SJCRH30 (cell line): Measurements from ENCODE around the gene CRACR2B. TPM values are rescaled to one million over a fixed set of nuclear protein-coding genes. Genes with fewer than 3 reads are reported as not detected.

Experiments used
- DNase-seq, 2 experiments: peaks; one replicate each; pipeline ENCODE4 v3.0.0-alpha.2; 2015 to 2020
- H3K27ac ChIP-seq: fragments of 250-450 bp; sonication (Bioruptor Pico); 2 replicates; pipeline ENCODE4 v1.5.1; 2020; ENCODE audit warnings: mild to moderate bottlenecking, moderate library complexity
- H3K27me3 ChIP-seq: fragments of 250-450 bp; sonication (Bioruptor Pico); 2 replicates; pipeline ENCODE4 v1.5.1; 2020; ENCODE audit warnings: mild to moderate bottlenecking, moderate library complexity
- H3K36me3 ChIP-seq: fragments of 250-450 bp; sonication (Bioruptor Pico); 2 replicates; pipeline ENCODE4 v1.5.1; 2020; ENCODE audit warnings: mild to moderate bottlenecking, moderate library complexity
- H3K4me1 ChIP-seq: fragments of 250-450 bp; sonication (Bioruptor Pico); 2 replicates; pipeline ENCODE4 v1.5.1; 2020; ENCODE audit warnings: mild to moderate bottlenecking, moderate library complexity
- H3K4me3 ChIP-seq: fragments of 250-450 bp; sonication (Bioruptor Pico); 2 replicates; pipeline ENCODE4 v1.5.1; 2020; ENCODE audit warnings: mild to moderate bottlenecking, moderate library complexity
- H3K9me3 ChIP-seq: fragments of 250-450 bp; sonication (Bioruptor Pico); replicated peaks from 2 replicates; pipeline ENCODE4 v1.5.1; 2020; ENCODE audit warnings: mild to moderate bottlenecking, moderate library complexity
- total RNA-seq: library from RNA; depleted of rRNA; stranded (reverse); fragments of >200 nt; shearing (Covaris generic); gene quantifications from 2 replicates; pipeline ENCODE4 v1.2.3, GENCODE V29; 2014

The CRACR2B gene
- total RNA-seq, 1 experiment from 2014 or later: 1.9 TPM

DNA sequence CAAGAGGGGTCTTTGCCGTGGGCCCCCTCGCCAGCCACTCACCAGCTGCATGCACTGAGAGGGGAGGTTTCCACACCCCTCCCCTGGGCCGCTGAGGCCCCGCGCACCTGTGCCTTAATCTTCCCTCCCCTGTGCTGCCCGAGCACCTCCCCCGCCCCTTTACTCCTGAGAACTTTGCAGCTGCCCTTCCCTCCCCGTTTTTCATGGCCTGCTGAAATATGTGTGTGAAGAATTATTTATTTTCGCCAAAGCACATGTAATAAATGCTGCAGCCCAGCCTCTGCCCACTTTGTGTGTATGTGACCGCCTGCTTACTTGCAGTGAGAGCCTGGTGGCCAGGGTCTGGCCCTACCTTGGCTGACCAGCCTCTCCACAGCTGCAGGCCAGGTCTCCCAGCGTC, 2.8 kb upstream of the CRACR2B start:
- Histone ChIP-seq H3K4me1 (peaks cover 32% of the 10 kb centered on the region), H3K9me3 (no peaks in the 10 kb centered on the region), H3K36me3 (no peaks in the 10 kb centered on the region; the same call in 1 of the 2 replicates), H3K4me3 (no peak overlapping the region), H3K27ac (no peak overlapping the region), H3K27me3 (no peaks in the 10 kb centered on the region)
- no peak for DNase-seq

DNA sequence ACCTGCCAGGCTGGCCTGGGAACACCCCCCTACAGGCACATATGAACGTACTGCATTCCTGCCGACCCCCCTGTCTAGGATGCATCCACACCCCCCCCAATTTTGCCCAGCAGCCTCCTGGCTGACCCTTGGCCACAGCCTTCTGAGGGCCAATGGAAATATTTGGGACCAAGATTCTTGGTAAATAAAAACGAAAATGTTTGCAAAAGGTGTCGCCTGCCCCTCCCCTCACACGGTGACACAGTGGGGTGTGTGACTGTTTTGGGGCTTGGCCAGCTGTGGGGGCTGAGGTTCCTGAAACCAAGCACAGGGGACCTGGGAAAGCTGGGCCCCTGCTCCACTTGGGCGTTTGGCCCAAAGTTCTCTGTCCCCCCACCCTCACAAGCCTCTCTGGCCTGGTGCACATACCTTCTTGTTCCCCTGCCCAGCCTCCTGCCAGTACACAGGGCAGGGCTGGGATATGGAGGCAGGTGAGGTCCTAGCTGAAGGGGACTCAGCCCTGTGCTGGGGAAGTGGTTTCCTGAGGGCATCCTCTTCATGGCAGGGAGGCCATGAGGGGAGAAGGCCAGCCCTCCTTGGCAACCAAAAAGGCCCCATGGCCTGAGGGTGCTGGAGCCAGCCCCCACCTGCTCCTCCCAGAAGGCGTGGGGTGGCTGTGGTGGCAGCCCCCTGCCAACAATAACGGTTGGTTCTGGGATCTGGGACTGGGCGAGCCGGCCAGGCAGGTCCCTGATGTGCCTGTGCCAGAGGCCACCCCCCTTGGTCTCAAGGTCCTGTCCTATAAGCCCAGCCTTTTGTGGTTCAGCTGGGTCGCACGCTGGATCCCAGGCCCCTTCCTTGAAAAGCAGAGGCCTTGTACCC, 2.1 kb upstream of the CRACR2B start:
- Histone ChIP-seq H3K27me3 (no peaks in the 10 kb centered on the region), H3K36me3 (no peaks in the 10 kb centered on the region; the same call in 1 of the 2 replicates), H3K9me3 (no peaks in the 10 kb centered on the region), H3K27ac (no peak overlapping the region), H3K4me3 (no peak overlapping the region), H3K4me1 (peaks cover 34% of the 10 kb centered on the region)
- no peak for DNase-seq

DNA sequence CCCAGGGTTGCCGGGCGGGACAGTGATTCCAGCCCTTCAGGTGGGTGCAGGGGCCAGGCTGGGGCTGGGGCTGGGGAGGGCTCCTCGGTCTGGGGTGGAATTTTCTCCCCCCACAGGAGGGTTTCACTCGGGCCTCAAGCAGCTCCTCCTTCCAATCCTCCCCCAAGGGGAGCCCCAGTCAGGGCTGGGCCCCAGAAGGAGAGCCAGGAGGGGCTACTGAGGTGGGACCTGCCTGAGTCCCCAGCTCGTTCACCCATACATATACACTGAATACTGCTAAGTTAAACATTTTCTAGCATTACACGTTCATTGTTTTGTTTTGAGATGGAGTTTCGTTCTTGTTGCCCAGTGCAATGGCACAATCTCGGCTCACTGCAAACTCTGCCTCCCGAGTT, 1.5 kb upstream of the CRACR2B start:
- peaks cover 34% of the 10 kb centered on the region for H3K4me1 ChIP-seq
- H3K4me3 ChIP-seq: no peak overlapping the region
- H3K27ac ChIP-seq: no peak overlapping the region
- H3K9me3 ChIP-seq: no peaks in the 10 kb centered on the region
- H3K27me3 ChIP-seq: no peaks in the 10 kb centered on the region
- H3K36me3 ChIP-seq: no peaks in the 10 kb centered on the region; the same call in 1 of the 2 replicates
- DNase-seq: no peak

DNA sequence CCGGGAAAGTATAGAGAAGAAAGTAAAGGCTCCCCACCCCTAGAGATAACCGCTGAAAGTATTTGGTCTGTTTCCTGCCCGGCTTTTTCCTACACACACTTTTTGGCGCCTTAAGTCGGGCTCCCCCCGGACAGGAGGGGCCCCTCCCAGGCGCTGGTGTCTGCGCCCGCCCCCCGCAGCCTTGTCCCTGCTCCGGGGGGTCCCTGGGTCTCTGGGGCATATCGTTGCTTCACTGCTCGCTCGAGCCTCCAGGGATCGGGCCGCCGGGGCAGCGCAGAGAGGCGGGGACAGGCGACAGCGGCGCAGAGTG, 928 bp upstream of the CRACR2B start:
- Histone ChIP-seq H3K36me3 (no peaks in the 10 kb centered on the region; the same call in 1 of the 2 replicates), H3K9me3 (no peaks in the 10 kb centered on the region), H3K4me3 (peak overlapping the region; percentile 54), H3K4me1 (peaks cover 33% of the 10 kb centered on the region), H3K27me3 (no peaks in the 10 kb centered on the region), H3K27ac (no peak overlapping the region)
- DNase-seq: no peak

DNA sequence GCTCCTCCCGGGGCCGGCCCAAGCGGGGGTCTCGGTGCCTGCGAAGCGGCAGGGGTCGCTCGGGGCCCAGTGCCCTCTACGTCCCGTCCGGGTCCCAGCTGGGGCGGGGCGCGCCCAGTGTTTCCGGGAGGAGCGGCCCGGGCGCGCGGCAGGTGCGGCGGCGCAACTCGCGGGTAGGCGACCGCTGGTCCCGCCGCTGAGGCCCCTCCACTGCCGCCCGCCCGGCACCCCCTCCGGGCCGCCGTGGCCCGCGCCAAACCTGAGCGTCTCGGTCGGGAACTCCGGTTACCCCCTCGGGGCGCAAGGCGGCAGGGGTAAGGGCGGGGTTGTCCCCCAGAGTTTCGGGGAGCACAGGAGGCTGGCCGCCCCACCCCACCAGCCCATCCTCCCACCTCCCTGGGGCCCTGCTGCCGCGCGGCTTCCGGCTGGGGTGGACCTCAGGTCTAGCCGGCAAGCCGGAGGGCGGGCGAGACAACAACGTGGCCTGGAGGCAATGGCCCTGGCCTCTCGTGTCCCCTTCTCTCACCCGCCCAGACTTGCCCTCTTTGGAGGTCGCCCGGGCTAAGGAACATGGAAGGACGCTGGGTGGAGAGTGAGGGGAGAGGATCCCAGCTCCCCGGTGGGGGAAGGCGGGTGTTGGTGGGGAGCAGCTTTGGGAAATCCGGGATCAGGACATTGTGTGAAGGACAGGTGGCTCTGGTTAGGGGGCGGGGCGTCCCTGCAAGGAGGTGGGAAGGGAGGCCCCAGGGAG, 398 bp upstream of the CRACR2B start:
- H3K27me3 ChIP-seq: no peaks in the 10 kb centered on the region
- peak overlapping the region; percentile 58 for H3K27ac ChIP-seq
- H3K9me3 ChIP-seq: no peaks in the 10 kb centered on the region

DNA sequence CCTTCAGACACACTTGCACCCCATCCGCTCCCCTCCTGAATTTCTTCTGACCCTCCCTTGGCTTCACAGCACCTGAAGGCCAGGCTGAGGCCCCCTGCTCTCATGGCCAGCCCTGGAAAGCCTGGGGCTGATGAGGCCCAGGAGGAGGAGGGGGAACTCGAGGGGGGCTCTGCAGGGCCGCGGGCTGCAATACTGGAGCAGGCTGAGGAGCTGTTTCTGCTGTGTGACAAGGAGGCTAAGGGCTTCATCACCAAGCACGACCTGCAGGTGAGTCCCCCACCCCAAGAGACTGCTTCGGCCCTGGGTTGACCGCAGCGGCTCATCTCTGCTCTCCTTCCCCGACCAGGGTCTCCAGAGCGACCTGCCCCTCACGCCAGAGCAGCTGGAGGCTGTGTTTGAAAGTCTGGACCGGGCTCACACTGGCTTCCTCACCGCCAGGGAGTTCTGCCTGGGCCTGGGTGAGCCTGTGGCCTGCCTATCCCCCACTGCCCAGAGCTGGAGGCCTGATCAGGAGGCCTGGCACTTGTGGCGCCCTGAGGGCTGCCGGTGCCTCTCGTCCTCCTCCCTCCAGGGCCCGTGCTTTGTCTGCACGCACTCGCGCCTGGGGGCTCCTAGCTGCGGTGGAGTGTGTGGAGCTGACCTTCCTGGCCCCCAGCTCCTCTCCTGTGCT, 922 bp downstream of the CRACR2B start:
- Histone ChIP-seq H3K4me1 (peaks cover 39% of the 10 kb centered on the region), H3K9me3 (no peaks in the 10 kb centered on the region), H3K27me3 (no peaks in the 10 kb centered on the region), H3K4me3 (no peak overlapping the region), H3K36me3 (no peaks in the 10 kb centered on the region; the same call in 1 of the 2 replicates), H3K27ac (no peak overlapping the region)
- no peak for DNase-seq

More for the DNA sequence above, 398 bp upstream of the CRACR2B start:
- H3K4me3 ChIP-seq: peak overlapping the region; percentile 54
- peak in 1 of 2 experiments; percentile 83 for DNase-seq
- H3K4me1 ChIP-seq: peaks cover 38% of the 10 kb centered on the region
- H3K36me3 ChIP-seq: no peaks in the 10 kb centered on the region; the same call in 1 of the 2 replicates

DNA sequence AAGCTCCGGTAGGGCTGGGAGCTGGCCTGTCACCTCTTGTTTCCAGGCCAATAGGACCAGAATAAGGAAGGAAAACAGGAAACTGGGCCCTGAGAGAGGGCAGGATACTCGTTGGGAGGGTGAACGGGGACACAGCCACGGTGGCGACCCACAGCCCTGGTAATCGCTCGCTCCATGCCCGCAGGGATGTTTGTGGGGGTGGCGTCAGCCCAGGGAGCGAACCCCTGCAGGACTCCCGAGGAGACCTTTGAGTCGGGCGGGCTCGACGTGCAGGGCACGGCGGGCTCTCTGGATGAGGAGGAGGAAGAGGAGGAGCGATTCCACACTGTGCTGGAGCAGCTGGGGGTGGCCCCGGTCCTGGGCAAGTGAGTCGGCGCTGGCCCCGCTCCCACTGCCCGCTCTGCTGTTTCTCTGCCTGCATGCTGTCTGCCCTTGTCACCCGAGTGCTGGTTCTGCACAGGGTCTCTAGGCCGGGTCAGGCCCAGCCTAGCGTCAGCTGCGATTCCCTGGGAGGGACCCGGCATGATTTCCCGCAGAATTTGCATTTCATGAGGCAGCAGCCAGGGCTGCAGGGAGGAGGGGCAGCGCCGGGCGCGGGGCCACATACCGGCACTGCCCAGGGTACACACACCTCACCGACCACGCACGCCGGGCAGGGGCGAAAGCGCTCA, 1.6 kb downstream of the CRACR2B start:
- H3K9me3 ChIP-seq: no peaks in the 10 kb centered on the region
- H3K36me3 ChIP-seq: no peaks in the 10 kb centered on the region; the same call in 1 of the 2 replicates
- H3K4me3 ChIP-seq: no peak overlapping the region
- no peaks in the 10 kb centered on the region for H3K27me3 ChIP-seq
- DNase-seq: no peak
- H3K27ac ChIP-seq: no peak overlapping the region
- H3K4me1 ChIP-seq: peaks cover 43% of the 10 kb centered on the region

DNA sequence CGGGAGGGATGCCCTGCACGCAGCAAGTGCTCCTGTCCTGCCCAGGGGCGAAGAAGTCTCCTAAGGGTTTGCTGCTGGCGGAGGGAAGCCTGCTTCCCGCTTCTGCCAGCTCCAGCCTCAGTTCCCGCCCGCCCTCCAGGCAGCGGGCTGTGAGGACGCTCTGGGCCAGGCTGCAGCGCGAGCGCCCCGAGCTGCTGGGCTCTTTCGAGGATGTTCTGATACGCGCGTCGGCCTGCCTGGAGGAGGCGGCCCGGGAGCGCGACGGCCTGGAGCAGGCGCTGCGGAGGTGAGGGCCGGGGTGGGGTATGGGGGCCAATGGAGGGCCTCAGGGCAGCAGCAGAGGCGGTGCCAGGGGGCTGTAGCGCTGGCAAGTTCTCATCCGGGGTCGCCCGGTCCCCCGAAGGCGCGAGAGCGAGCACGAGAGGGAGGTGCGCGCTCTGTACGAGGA, 2.2 kb downstream of the CRACR2B start:
- H3K4me1 ChIP-seq: peaks cover 43% of the 10 kb centered on the region
- no peak for DNase-seq
- H3K4me3 ChIP-seq: no peak overlapping the region
- no peak overlapping the region for H3K27ac ChIP-seq
- no peaks in the 10 kb centered on the region for H3K27me3 ChIP-seq
- no peaks in the 10 kb centered on the region; the same call in 1 of the 2 replicates for H3K36me3 ChIP-seq
- no peaks in the 10 kb centered on the region for H3K9me3 ChIP-seq

DNA sequence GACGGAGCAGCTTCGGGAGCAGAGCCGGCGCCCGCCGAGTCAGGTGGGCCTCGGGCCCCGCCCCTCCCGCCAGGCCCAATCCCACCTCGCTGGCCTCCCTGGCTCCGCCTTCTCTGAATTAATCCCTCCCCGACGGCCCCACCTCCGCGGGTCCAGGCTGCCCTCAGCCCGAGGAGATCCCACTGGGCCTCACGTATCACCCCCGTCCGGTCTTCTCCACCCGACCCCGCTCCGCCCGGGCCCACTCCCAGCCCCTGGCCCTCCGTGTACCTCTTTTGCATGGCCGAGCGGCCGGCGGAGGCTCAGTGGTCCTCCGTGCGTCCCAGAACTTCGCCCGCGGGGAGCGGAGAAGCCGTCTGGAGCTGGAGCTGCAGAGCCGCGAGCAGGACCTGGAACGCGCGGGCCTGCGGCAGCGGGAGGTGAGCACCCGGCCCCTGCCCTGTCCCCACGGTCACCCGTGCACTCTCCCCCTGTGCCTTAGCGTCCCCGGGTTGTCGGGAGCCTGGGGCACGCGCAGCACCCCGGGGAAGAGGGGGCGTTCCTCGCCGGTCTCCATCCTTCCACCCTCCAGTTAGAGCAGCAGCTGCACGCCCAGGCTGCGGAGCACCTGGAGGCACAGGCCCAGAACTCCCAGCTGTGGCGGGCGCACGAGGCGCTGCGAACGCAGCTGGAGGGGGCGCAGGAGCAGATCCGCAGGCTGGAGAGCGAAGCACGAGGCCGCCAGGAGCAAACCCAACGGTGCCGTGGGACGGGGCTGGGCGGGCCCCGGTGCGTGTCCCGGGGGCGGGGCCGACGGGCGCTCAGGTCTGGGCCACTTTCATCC, 2.8 kb downstream of the CRACR2B start:
- H3K36me3 ChIP-seq: no peaks in the 10 kb centered on the region
- H3K9me3 ChIP-seq: no peaks in the 10 kb centered on the region
- H3K4me1 ChIP-seq: peaks cover 40% of the 10 kb centered on the region
- no peaks in the 10 kb centered on the region for H3K27me3 ChIP-seq
- peak overlapping the region; percentile 86; the same call in 1 of the 2 replicates for H3K4me3 ChIP-seq
- peak; percentile 49 to 55 for DNase-seq
- H3K27ac ChIP-seq: no peak overlapping the region; the same call in 1 of the 2 replicates

DNA sequence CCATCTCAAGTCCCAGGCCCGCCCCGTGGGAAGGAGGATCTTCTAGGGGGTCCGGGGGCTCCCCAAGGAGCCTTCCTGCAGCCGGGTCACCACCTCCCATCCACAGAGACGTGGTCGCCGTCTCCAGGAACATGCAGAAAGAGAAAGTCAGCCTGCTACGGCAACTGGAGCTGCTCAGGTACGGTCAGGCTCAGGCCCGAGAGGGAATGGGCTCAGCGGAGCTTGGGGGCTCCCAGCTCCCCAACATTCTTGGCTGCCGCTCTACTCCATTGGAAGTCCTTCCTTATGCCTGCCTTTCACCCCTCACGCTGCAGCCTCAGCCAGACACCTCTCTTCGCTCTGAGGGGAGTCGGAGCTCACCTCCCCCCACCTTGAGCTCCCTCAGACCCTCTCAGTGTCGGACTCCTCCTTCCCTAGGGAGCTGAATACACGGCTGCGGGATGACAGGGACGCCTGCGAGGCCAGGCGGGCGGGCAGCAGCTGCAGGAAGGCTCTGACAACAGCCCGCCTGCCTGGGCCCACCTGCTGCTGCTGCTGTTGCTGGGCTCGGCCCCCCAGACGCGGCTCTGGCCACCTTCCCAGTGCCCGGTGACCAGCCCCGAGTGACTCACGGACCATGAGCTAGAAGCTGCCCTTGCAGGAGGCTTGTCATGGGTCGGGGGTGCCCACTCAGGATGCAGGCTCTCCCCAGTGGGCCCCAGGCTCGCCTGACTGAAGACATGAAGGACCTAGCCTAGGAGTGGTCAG, 3.6 kb downstream of the CRACR2B start:
- peak overlapping the region; percentile 45; the same call in 1 of the 2 replicates for H3K27ac ChIP-seq
- H3K9me3 ChIP-seq: no peaks in the 10 kb centered on the region
- peaks cover 6% of the 10 kb centered on the region; the same call in 1 of the 2 replicates for H3K36me3 ChIP-seq
- DNase-seq: peak; percentile 84 to 87
- H3K4me3 ChIP-seq: peak overlapping the region; percentile 86
- H3K4me1 ChIP-seq: peaks cover 40% of the 10 kb centered on the region
- H3K27me3 ChIP-seq: no peaks in the 10 kb centered on the region

DNA sequence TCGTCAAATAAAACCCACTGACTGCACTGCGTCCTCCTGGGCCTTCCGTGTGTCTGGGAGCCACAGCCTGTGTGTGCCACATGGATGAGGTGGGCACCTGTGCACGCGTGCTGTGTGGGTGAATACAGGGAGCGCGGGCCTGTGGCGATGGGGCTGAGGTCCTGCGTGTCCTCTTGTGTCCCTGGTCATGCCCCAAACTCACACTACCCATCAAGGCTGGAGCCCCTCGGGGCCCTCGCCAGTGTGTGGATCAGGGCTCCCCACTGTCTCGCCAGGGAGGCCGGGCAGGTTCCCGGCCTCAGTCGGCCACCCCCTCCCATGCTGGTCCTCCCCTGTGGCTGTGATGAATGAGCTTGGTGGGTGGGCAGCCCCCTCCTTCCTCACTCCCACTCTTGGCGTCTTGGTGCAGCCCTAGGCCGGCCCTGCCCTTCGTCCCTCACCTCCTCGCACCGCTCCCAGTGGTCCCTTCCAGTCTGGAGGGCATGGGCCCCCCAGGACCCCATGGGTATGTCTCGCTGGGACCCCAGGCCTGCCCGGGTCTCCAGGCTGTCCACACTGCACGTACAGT, 4.3 kb downstream of the CRACR2B start:
- H3K27me3 ChIP-seq: no peaks in the 10 kb centered on the region
- H3K4me3 ChIP-seq: peak overlapping the region; percentile 86
- peak overlapping the region; percentile 45 for H3K27ac ChIP-seq
- no peaks in the 10 kb centered on the region for H3K9me3 ChIP-seq
- H3K36me3 ChIP-seq: peaks cover 12% of the 10 kb centered on the region
- peaks cover 38% of the 10 kb centered on the region for H3K4me1 ChIP-seq
- no peak for DNase-seq

DNA sequence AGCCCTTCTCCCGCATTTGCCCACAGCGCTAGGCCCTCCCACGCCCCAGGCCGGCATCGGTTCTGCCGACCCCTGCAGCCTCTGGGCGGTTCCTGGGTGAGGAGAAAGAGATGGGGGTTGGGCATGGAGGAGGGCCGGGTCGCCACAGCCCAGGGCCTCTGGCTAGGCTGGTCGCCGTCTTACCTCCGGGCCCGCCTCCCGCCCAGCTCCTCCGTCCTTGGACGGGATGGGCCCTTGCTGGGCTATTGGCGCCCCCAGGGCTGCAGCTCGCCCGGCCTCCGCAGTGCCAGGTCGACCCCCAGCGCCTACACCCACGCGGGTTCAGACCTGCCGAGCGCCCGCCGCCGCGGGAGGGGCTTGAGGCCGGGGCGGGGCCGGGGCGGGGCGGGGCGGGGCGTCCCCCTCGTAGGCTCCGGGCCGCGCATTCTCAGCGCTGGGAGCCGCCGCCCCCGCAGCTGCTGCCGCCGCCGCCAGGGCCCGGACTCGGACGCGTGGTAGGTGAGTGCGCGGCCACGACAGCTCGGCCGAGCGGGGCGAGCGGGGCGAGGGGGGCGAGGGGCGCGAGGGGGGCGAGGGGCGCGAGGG, 4.9 kb downstream of the CRACR2B start, which contains the start of gene CD151:
TSS of gene CD151 (plus strand) at position 424 of the 585 bp plus-strand sequence. CDS start 3,118 bp downstream, outside the sequence.
- Histone ChIP-seq H3K27me3 (no peaks in the 10 kb centered on the region), H3K27ac (peak within 1 kb of the TSS; percentile 82), H3K36me3 (peaks cover 18% of the 10 kb centered on the region), H3K4me1 (peaks cover 35% of the 10 kb centered on the region), H3K4me3 (peak within 1 kb of the TSS; percentile 86), H3K9me3 (no peaks in the 10 kb centered on the region)
- peak in 1 of 2 experiments; percentile 76 for DNase-seq
